GM12892 (cell line): ENCODE measurements around the gene LSAMP.

Source experiments
- DNase-seq: peaks from one replicate; pipeline ENCODE4 v3.0.0; 2011; ENCODE audit not compliant: insufficient read length
- FAIRE-seq: peaks from 2 replicates; lab custom pipeline; 2011; peaks lifted over from hg19 to GRCh38; lab: Jason Lieb, UNC
- POLR2A ChIP-seq: IDR thresholded peaks from 2 replicates; pipeline ENCODE4 v1.6.1; 2011; ENCODE audit warnings: low read depth, low read length, control low read depth
- POLR2AphosphoS5 ChIP-seq: IDR thresholded peaks from 2 replicates; pipeline ENCODE4 v1.6.1; 2011; ENCODE audit warnings: low read depth, low read length, control low read depth
- TAF1 ChIP-seq: IDR thresholded peaks from 2 replicates; pipeline ENCODE4 v1.6.1; 2011; ENCODE audit warnings: low read depth, mild to moderate bottlenecking, control low read depth, low read length, borderline replicate concordance

LSAMP gene

DNA sequence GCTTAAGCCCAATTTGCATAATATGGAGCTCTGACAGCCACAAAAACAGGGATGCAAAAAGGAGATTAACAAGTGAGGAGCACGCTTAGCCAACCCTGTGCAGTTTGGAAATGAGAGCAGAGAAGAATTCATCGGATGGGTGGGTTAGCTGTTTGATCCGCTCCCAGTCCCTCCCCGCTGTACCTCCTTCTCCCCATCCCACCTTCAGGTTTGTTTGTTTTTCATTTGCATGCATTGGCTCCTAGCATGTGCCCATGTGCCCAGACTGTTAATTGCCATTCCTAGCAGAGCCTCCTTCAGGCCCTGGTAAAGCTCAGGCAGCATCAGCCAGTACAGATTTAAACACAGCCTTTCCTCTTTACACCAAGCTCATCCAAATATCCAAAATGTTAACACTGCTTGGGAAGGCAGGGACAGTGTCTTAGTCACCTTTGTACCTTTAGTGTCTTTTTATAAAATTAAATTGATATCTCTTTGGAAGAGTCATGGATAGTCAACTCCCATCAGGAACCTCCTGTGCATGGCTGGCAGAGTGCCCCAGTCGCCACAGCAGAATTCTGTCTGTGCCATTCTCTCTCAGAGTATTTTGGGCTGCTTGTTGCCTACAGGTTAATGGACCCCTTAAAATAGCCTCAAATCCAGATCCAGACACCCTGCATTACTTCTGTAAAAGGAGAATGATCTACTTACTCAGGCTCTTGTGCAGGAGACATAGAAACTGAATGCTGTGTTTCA lies 244.2 kb downstream of the LSAMP start:
- DNase-seq (no peak), FAIRE-seq (no peak)
- no peak for TF ChIP-seq POLR2A

DNA sequence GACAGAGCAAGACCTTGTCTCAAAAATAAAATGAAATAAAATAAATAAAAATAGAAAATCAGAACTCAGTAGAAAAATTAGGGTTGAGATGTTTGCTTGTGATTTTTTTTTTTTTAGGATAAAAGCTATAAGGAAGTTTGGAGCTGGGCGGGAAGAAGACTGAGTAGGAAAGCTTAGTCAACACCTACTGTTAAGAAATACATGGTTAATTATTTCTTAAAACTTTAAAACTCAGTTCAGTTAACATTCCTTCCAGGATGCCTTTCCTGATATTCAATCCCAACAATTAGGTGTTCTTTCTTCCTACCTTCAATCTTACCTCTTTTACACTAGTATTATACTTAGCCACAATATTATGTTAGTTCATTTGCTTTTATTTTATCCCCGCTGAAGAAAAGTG lies 246.2 kb downstream of the LSAMP start:
- TF ChIP-seq POLR2AphosphoS5 (no peak), POLR2A (no peak), TAF1 (no peak)
- DNase-seq (no peak), FAIRE-seq (no peak)

DNA sequence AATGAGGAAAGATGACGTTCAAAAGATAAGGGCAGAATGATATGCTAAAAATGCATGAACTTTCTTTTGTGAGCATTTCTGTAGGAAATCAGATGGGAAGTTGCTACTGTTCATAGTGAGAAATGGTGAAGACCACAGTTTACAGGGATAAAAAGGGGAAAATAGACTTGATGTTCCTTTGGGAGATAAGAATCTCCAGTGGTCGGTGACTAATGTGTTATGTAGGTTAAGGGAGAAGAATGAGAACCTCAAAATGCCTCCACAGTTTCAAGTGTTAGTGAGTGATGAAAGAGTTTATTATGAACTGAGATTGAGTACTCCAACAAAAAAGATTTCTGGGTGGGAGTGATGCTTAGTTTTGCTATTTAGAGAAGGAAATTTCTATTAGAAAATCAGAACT lies 247.2 kb downstream of the LSAMP start:
- TF ChIP-seq TAF1 (no peak), POLR2AphosphoS5 (no peak), POLR2A (no peak)
- DNase-seq (no peak), FAIRE-seq (no peak)

DNA sequence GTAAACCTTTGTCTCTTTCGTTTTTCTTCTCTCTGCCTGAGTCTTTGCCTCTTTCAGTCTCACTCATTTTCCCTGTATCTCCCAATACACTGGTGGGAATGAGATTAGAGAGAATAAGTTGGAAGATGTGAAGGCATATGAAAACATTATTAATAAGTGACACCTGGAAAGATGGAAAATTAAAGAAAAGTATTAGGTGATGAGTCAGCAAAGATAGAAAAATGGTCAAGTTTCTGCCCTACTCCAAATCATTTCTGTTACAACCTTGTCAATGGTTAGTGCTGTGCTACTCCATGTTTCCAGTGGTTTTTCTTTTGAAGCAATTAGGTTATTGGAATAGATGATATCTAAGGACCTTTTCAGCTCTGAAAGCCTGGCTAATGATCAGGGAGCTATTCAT lies 252.8 kb downstream of the LSAMP start:
- TF ChIP-seq TAF1, result no peak
- TF ChIP-seq POLR2A, result no peak
- no peak for TF ChIP-seq POLR2AphosphoS5
- FAIRE-seq, result no peak
- no peak for DNase-seq

DNA sequence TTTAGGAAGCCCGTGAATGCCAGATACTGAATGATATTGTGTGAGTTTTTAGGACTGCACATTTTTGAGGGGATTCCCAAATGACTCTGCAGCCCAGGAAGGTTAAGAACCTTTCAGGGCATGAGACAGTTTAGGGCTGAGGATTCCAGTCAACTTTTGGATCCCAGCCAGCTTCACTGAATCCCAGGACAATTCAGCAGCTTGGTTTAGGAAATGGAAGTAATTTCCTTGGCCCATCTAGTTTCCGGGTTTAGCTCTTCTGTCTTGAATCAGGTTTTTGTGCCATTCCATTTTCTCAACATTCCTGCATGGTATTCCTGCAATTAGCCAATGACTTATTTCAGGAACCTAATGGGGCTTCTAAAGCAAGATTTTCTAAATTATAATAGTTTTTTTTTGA lies 253.9 kb downstream of the LSAMP start:
- DNase-seq (no peak), FAIRE-seq (no peak)
- no peak for TF ChIP-seq TAF1
- no peak for TF ChIP-seq POLR2AphosphoS5
- no peak for TF ChIP-seq POLR2A

DNA sequence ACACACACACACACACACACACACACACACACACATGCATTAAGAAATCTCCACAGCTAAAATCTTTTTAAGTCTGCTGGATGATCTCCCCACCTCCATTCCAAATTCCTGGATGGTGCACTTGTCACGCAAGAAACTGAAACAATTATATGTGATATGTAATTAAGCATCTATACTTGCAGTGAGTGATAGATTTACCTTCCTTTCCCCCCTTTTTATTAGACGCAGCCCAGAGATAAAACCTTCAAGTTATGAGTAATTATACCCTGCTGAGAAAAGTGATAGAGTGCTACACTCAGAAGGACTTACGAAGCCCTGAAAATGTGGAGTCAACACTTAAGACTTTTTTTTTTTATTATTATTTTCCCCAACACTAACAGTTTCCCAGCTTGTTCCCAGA lies 255.2 kb downstream of the LSAMP start:
- no peak for TF ChIP-seq TAF1
- FAIRE-seq (no peak), DNase-seq (no peak)

DNA sequence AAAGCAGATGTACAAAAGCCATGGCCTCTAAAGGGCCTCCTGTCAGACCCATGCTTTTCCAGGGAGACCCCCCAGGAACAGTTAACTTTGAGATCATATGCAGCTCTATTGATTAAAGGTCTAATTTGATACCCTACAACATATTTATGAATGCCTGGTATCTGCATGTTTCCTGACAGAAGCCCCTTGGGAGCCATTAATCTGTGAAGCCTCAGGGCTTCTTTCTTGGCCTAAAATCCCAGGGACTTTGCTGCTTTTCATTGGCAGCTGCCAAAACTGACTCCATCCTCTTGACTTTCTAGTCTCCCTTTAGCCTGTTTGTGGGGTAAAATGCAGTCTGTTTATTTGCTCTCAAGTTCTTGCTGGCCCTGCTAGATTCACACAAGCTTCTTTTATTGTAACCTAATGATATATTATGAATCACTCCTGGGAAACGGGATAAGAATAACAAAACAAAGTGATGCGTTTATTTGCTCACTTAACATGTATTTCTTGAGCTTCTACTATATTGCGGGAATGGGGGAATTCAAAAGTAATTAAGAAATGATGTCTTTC lies 257.0 kb downstream of the LSAMP start:
- DNase-seq (no peak), FAIRE-seq (no peak)
- TF ChIP-seq POLR2A (no peak), TAF1 (no peak), POLR2AphosphoS5 (no peak)

DNA sequence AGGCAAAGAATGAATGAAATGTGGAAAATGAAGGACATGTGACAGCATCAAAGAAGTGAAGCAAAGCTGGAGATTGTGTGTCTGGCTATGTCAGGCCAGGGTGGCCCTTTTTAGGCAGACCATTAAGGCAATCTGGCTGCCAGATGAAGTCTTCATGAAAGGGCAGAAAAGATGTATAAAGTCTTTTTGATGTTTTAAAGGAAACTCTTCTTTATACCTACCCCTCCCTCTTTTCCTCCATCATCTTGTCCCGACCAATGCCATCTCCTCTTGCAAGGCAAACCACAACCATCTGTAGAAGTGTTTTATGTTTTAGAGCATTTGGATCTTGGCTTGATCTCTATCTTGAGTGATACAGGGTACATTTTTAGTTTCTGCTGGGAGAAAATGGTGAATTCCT lies 259.2 kb downstream of the LSAMP start:
- DNase-seq, result no peak
- no peak for FAIRE-seq
- TF ChIP-seq POLR2AphosphoS5 (no peak), TAF1 (no peak), POLR2A (no peak)

DNA sequence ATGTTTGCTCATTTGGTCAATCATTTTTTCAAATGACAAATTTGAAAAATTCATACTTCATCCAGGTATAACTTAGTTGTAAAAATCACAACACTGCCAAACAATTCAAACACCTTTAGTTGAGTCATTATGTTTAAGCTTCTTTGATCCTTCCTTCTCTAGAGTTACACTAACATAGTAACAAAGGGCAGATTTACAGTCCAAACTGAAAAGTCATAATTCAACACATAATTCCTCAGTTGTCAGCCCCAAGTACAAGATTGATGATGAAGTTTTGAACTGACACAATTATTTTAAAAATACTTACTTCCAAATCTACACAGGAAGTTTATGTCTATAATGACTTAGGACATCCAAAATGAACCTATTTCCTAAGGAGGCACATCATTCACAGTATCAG lies 264.1 kb downstream of the LSAMP start:
- FAIRE-seq (peak; percentile 51), DNase-seq (no peak)
- TF ChIP-seq POLR2AphosphoS5 (no peak), TAF1 (no peak), POLR2A (no peak)

DNA sequence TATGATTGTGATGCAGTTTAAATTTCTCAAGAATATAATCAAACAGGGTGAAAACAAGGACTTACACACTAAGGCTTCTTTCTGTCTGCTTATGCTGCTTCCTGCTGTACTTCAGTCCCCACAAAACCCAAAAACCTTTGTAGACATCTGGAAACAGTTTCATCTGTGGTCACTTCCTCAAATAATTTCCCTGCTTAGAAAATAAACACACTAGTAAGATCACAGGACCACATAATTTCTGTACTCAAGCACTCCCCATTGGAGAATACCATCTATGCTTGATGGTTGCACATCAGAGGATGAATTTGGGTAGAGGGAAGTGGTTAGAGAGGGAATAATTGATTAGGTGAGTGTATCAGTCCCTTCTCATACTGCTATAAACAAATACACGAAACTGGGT lies 266.2 kb downstream of the LSAMP start:
- FAIRE-seq (no peak), DNase-seq (no peak)

DNA sequence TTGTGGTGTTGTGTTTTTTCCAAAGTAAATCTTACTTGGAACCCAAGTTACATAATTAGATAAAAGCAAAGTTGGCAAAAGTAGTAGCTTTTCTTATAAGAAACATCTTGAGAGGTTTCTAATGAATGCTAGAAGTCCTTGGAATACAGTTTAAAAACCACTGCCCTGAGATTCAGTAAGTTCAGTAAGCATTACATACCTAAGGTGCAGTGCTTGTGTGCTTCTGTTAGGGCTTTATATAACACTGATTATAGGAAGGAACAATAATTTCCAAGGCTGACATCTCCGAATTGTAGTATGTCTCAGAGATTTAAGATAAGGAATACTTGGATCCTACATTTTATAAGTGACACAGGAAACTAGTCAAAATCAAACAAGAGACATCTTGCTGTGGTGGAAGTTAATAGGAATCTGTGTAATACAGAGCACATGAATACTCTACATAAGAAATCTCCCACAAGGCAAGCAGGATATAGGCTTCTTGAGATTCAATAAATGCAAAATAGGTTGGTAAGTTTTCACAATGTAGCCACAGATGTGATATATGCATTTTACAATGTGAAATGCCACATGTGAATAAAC lies 268.2 kb downstream of the LSAMP start:
- no peak for TF ChIP-seq POLR2A
- TF ChIP-seq POLR2AphosphoS5, result no peak
- FAIRE-seq, result no peak
- no peak for DNase-seq

More for the DNA sequence above, 266.2 kb downstream of the LSAMP start:
- no peak for TF ChIP-seq POLR2A
- no peak for TF ChIP-seq POLR2AphosphoS5
- no peak for TF ChIP-seq TAF1

DNA sequence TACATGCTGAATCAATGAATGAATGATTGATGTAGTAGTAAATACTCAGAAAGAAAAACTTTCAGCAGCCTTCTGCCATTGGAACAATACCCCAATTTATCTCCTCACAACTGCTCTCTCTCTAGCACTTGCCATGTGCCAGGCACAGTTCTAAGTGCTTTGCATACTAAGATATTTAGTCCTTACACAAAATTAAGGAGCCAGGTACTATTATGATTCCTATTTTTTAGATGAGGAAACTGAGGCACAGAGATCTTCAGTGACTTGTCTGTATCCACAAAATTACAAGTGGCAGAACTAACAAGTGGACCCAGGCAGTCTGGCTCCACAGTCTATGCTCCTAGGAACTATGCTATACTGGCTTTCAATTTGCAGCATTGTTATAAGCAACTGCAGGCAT lies 279.2 kb downstream of the LSAMP start:
- TF ChIP-seq TAF1, result no peak
- TF ChIP-seq POLR2A, result no peak
- TF ChIP-seq POLR2AphosphoS5, result no peak
- FAIRE-seq, result no peak
- DNase-seq, result no peak

DNA sequence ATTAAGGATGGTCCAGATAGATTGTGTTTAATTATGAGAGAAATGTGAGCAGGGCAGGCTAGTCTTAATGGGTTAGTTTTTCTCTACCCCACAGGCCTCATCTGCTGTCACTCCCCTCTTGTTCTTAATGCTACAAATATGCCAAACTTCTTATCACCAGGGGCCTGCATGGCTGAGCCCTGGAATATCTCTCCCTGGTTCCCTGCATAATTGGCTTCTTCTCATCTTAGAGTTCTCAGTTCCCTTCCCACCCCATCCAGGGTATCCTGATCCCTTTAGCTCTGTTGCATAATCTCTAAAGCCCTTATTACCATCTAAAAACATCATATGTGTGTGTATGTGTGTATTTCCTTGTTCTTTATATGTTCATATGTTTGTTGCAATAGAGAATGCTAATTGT lies 279.6 kb downstream of the LSAMP start:
- no peak for TF ChIP-seq POLR2AphosphoS5
- TF ChIP-seq TAF1, result no peak
- no peak for TF ChIP-seq POLR2A
- FAIRE-seq (no peak), DNase-seq (no peak)
